ENCODE measurements around the gene ZFP2.

ZFP2 gene

GRCh38 chr5:178965465-178966055 is 69.8 kb downstream of the ZFP2 start:
- DNase-seq (ENCODE audit: low read depth in 1 of 2, low spot score in 1 of 2) = no peak

GRCh38 chr5:178981381-178981780 is 85.7 kb downstream of the ZFP2 start:
- DNase-seq (ENCODE audit: low read depth in 1 of 2, low spot score in 1 of 2) = no peak

All from activated CD4-positive, alpha-beta T cell treated with anti-CD3 and anti-CD28 coated beads, Interleukin-2, amount 50 U/mL, for 24 hours (primary cell).